ENCODE results near the gene ALKBH6.
"Not testable (repeated sequence)": the region's sequence is repeated elsewhere in the genome, so short reads cannot be mapped to it uniquely, and the experiment has no call there.

The ALKBH6 gene

GRCh38 chr19:35992907-35993765 is 20.9 kb downstream of the ALKBH6 start:
- no peak for DNase-seq

DNA sequence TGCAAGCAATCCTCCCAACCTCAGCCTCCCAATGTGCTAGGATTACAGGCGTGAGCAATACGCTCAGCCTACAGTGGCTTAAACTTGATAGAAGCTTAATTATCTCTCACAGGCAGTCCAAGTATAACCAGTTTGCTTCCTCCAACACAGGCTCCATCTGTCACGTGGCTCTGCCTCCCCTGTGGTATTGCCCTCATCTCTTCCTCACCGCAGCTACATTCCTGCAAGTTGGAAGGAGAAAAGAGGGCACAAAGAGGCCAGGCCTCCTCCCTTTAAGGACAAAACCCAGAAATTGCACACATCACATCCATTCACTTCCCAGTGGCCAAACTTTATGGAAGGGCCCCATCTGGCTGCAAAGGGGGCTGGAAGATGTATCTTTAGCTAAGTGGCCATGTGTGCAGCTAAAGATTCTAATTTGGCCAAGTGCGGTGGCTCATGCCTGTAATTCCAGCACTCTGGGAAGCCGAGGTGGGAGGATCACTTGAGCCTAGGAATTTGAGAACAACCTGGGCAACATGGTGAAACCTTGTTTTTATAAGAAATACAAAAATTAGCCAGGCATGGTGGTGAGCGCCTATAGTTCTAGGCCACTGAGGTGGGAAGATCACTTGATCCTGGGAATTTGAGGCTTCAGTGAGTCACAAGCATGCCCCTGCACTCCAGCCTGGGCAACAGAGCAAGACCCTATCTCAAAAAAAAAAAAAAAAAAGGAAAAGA is 22.1 kb downstream of the ALKBH6 start:
- DNase-seq = no peak

DNA sequence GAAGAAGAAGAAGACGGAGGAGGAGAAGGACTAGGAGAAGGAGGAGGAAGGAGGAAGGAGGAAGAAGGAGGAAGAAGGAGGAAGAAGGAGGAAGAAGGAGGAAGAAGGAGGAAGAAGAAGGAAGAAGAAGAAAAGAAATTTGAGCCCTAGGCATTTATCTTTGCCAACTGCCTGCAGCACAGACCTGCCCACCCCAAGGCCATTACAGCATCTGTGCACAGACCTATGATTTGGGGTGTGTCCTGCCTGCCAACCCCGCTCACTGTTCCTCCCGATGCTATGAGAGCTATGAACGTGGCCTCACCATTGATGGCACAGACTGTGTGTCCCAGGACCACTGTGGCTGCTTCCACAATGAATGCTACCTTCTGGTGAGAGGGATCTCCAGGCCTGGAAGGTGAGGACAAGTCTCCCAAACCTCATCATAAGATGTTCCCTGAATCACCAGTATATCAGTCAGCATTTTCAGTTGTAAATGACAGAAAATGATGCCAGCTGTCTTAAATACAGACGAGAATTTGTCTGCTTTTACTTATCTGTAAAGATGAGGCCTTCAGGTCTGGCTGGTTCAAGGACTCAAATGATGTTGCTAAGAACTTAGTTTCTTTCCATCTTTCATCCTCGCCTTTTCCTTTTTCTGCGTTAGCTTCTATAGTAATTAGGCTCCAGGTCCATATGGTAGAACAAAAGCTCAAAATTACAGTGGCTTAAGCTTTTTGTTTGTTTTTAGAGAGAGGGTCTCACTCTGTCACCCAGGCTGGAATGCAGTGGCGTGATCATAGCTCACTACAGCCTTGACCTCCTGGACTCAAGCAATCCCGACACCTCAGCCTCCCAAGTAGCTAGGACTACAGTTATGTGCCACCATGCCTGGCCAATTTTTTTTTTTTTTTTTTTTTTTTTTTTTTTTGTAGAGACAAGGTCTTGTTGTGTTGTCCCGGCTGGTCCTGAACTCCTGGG is 23.0 kb downstream of the ALKBH6 start:
- DNase-seq = no peak

GRCh38 chr19:35990156-35990555 is 23.9 kb downstream of the ALKBH6 start:
- DNase-seq = no peak

- no peak for DNase-seq
Observed at GRCh38 chr19:35988824-35989223, 25.2 kb downstream of the ALKBH6 start.

DNA sequence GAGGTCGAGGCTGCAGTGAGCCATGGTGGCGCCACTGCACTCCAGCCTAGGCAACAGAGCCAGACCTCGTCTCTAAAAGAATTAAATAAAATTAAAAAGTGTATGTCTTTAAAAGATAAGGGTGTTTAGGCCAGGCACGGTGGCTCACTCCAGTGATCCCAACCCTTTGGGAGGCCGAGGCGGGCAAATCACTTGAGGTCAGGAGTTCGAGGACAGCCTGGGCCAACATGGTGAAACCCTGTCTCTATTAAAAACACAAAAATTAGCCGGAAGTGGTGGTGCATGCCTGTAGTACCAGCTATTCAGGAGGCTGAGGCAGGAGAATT is 26.5 kb downstream of the ALKBH6 start:
- DNase-seq = no peak

DNA sequence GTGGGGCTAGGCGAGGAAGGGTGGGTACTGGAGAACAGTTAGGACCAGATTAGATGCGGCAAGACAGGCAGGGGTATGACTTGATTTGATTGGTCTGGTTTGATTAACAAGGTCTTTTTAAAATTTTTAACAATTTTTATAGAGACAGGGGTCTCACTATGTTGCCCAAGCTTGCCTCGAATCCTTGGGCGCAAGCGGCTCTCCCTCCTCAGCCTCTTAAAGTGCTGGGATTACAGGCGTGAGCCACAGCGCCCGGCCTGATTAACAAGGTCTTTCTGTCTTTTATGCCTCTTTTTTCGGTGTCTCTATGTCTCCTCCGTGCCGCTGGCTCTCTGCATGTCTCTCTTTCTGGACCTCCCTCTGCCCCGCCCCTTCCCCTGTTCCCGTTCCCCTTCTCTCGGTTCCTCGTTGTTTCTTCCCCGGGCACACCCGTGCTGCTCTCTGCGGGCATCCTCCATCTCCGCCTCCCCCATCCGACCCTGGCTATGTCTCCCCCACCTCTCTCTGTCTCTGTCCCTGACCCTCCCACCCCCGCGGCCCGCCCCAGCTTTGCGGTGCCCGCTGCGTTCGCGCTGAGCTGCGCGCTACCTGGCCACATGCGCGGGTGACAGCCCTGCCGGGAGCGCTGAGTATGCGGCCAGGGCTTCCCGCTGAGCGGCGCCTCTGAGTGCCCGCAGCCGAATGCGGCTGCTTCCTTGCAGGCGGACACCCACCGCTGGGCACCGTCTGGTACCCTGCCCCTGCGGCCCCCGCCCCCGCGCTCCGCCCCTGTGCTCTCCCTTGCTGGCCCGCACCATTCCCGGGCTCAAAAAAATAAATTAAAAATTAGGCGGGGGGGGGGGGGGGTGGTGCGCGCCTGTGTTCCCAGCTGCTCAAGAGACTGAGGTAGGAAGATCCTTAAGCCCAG is 27.1 kb downstream of the ALKBH6 start:
- DNase-seq = no peak

- DNase-seq = no peak
Observed at GRCh38 chr19:35986111-35986510, 27.9 kb downstream of the ALKBH6 start.

GRCh38 chr19:35983177-35983576 is 30.8 kb downstream of the ALKBH6 start:
- DNase-seq = no peak

DNA sequence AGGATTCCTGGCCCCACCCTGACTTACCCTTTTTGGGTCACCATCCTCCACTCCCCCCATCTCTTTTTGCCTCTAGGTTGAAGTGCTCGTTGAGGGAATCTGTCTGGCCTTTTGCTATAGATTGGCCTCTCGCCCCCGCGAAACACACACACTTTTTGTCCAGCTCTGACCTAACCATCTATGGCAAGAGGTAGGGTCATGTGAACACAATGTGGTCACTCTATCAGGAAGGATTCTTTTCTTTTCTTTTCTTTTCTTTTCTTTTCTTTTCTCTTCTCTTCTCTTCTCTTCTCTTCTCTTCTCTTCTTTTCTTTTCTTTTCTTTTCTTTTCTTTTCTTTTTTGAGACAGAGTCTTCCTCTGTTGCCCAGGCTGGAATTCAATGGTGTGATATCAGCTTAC is 33.0 kb downstream of the ALKBH6 start:
- not testable (repeated sequence) for DNase-seq

DNA sequence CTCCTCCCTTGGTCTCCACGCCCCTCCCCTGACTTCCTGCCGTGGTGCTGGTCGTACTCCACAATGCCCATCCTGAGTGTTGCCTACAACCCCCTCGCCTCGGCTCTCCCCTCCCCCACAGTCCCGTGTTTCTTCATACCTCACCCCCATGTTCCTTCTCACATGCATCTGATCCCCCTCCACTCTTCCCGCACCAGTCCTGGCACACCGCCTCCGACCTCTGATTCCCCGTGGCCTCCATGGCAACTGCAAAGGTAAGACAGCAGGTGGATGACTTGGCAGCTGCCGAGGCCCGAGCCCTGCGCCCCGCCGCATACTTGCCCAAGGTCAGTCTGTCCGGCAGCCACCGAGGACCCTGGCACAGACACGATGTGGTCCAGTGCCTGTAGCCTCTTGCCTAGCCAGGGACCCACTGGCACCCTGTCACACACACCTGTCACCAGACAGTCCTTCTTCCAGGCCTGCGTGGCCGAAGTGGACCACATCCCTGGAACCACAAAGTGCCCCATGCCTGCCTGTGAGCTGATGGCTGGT is 35.1 kb downstream of the ALKBH6 start:
- no peak for DNase-seq

DNA sequence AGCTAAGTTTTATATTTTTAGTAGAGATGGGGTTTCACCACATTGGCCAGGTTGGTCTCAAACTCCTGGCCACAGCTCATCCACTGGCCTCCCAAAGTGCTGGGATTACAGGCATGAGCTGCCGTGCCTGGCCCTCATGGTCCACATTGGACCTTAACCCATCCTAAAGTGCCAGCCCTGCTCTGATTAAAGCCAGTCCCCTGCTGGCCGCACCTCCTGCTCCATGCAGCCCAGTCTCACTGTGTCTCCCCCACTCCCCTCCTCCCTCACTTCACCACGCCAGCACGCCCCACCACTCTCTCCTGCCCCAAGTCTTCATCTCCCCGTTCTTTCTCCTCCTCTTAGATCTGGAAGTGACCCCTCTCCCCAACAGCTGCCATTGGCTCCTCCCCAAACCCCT is 35.7 kb downstream of the ALKBH6 start:
- no peak for DNase-seq

GRCh38 chr19:35977446-35978222 is 36.4 kb downstream of the ALKBH6 start:
- DNase-seq = no peak

- no peak for DNase-seq
Observed at GRCh38 chr19:35975608-35976214, 38.3 kb downstream of the ALKBH6 start.

DNA sequence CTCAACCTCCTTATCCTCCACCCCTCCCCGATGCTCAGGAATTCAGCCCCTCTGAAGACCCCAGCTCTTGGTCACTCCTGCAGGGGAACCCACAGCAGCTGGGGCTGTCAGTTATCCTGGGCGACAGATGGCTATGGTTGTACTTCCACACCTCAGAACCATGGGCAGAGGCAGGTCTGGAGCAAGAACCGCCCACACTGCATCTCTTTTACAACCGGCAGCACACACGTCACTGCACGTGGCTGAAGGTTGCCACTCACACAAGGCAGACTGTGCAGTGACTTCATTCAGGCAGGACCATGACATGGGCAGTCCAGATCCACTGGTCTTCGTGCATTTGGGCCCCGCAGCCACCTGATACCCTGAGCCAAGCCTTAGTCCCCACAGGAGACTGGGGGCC is 40.5 kb downstream of the ALKBH6 start:
- DNase-seq = no peak

DNA sequence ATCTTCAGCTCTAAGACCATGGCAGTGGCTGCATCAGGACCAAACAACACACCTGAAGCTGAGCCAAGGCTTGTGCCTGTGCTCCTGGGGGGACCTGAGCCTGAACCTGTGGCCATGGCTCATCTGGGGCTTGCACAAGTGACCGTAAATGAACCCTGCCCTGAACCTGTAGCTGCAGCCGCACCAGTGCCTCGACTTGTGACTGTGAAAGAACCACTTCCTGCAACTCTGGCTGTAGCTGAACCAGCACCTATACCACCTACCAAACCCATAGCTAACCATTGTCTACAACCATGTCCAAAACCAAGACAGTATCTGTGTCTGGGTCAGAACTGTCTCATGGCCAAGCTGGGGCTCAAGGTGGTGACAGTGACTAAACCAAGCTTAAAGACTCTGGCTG is 47.2 kb downstream of the ALKBH6 start:
- no peak for DNase-seq

GRCh38 chr19:35963514-35963913 is 50.5 kb downstream of the ALKBH6 start:
- peak; percentile 17 for DNase-seq

GRCh38 chr19:35960432-35960972 is 53.5 kb downstream of the ALKBH6 start:
- DNase-seq = no peak

GRCh38 chr19:35959968-35960320 is 54.1 kb downstream of the ALKBH6 start:
- no peak for DNase-seq
